GM12878 (cell line): Measurements from ENCODE around the gene PSMD1. TPM values are rescaled to one million over a fixed set of nuclear protein-coding genes. Genes with fewer than 3 reads are reported as not detected.

ENCODE experiments used
- ATAC-seq: fragments of 200-7000 bp; cut with Tn5 transposase; 3 replicates; pipeline ENCODE4 v1.9.1; 2020; ENCODE audit warnings: mild to moderate bottlenecking, moderate library complexity
- BruUV-seq: library from RNA; stranded (reverse); fragments of 400-500 nt; replicated peaks from 2 replicates; lab custom pipeline; 2021; lab: Mats Ljungman, UMichigan
- CTCF ChIA-PET: fragments of 300-600 bp; sonication (Branson Sonifier 250); formaldehyde crosslinking; extraction: SDS; loops from one replicate; lab custom pipeline; 2021; ENCODE audit warnings: inconsistent platforms; lab: Yijun Ruan, JAX
- POLR2A ChIA-PET: fragments of 350-600 bp; formaldehyde crosslinking; extraction: SDS; loops from one replicate; lab custom pipeline; 2021; ENCODE audit warnings: inconsistent platforms; lab: Charles Lee
- RAD21 ChIA-PET: fragments of 300-600 bp; sonication (Branson Sonifier 250); formaldehyde crosslinking; loops from one replicate; lab custom pipeline; 2023; ENCODE audit warnings: antibody characterized with exemption; ENCODE audit not compliant: unreplicated experiment; lab: Charles Lee
- SMC1A ChIA-PET: fragments of 300-600 bp; sonication (Branson Sonifier 250); formaldehyde crosslinking; loops from one replicate; lab custom pipeline; 2023; ENCODE audit not compliant: unreplicated experiment, uncharacterized antibody; lab: Charles Lee
- DNase-seq: peaks from one replicate; pipeline ENCODE4 v3.0.0-alpha.2; 2011; ENCODE audit warnings: low read depth, low spot score
- FAIRE-seq: peaks from 3 replicates; lab custom pipeline; 2011; peaks lifted over from hg19 to GRCh38; lab: Jason Lieb, UNC
- H2AFZ ChIP-seq: 2 replicates; pipeline ENCODE4 v1.6.0; 2011; ENCODE audit warnings: low read depth, low read length, control low read depth; ENCODE audit not compliant: control insufficient read depth
- H3K27ac ChIP-seq: 2 replicates; pipeline ENCODE4 v1.5.1; 2011; ENCODE audit warnings: control low read depth; ENCODE audit not compliant: control insufficient read depth, insufficient read depth
- H3K27me3 ChIP-seq, 2 experiments: replicated peaks in 1 of 2; 2 replicates each; pipeline versions ENCODE4 v1.6.0 to v1.6.1; 2011; ENCODE audit warnings: low read length in 1 of 2; ENCODE audit not compliant: control insufficient read depth in 2 of 2, insufficient read depth in 2 of 2
- H3K36me3 ChIP-seq, 2 experiments: 2 replicates each; pipeline ENCODE4 v1.5.1; 2011; ENCODE audit warnings: low read length in 1 of 2; ENCODE audit not compliant: control insufficient read depth in 2 of 2, insufficient read depth in 2 of 2
- H3K4me1 ChIP-seq: 2 replicates; pipeline ENCODE4 v1.6.1; 2011; ENCODE audit warnings: mild to moderate bottlenecking, low read length, moderate library complexity, mixed read lengths; ENCODE audit not compliant: control insufficient read depth, insufficient read depth
- H3K4me2 ChIP-seq: 2 replicates; pipeline ENCODE4 v1.6.0; 2011; ENCODE audit warnings: control low read depth; ENCODE audit not compliant: control insufficient read depth, insufficient read depth
- H3K4me3 ChIP-seq: fragments of 200-600 bp; sonication (generic); 2 replicates; pipeline ENCODE4 v1.5.1; 2016
- H3K79me2 ChIP-seq: 2 replicates; pipeline ENCODE4 v1.6.0; 2011; ENCODE audit warnings: low read length; ENCODE audit not compliant: control insufficient read depth, insufficient read depth
- H3K9ac ChIP-seq: 2 replicates; pipeline ENCODE4 v1.8.0; 2011; ENCODE audit warnings: low read length, control low read depth, mixed read lengths; ENCODE audit not compliant: control insufficient read depth, insufficient read depth
- H3K9me3 ChIP-seq: replicated peaks from 3 replicates; pipeline ENCODE4 v1.5.1; 2011; ENCODE audit warnings: mild to moderate bottlenecking, low read length; ENCODE audit not compliant: control insufficient read depth, insufficient read depth
- H4K20me1 ChIP-seq: 2 replicates; pipeline ENCODE4 v1.6.0; 2011; ENCODE audit not compliant: control insufficient read depth, insufficient read depth
- ATF2 ChIP-seq: IDR thresholded peaks from 2 replicates; pipeline ENCODE4 v1.6.1; 2012; ENCODE audit warnings: low read length, inconsistent platforms
- BACH1 ChIP-seq: fragments of 450-650 bp; IDR thresholded peaks from 2 replicates; pipeline ENCODE4 v1.6.1; 2017; ENCODE audit warnings: mild to moderate bottlenecking, borderline replicate concordance
- CBFB ChIP-seq: IDR thresholded peaks from 2 replicates; pipeline ENCODE4 v1.6.1; 2016; ENCODE audit warnings: antibody characterized with exemption, low read depth
- CEBPB ChIP-seq, 2 experiments: fragments of 150-350 bp in 1 of 2; IDR thresholded peaks; 2 replicates each; pipeline ENCODE4 v1.6.1; 2012 to 2014; ENCODE audit warnings: low read depth in 2 of 2, low read length in 2 of 2, borderline replicate concordance in 1 of 2, inconsistent platforms in 1 of 2
- CHD1 ChIP-seq: IDR thresholded peaks from 2 replicates; pipeline ENCODE4 v1.6.1; 2012; ENCODE audit warnings: low read depth, low read length, improper control_type of control experiment
- DPF2 ChIP-seq: fragments of 450-650 bp; IDR thresholded peaks from 2 replicates; pipeline ENCODE4 v1.6.1; 2017; ENCODE audit warnings: mild to moderate bottlenecking
- EP300 ChIP-seq, 2 experiments: fragments of 150-350 bp in 1 of 2; IDR thresholded peaks; 2 replicates each; pipeline ENCODE4 v1.6.1; 2011 to 2012; ENCODE audit warnings: low read depth in 2 of 2, low read length in 2 of 2, borderline replicate concordance in 1 of 2, improper control_type of control experiment in 1 of 2, inconsistent platforms in 1 of 2; ENCODE audit not compliant: control insufficient read depth in 1 of 2
- ETV6 ChIP-seq, 2 experiments: fragments of 450-650 bp in 1 of 2; IDR thresholded peaks in 1 of 2; conservative IDR thresholded peaks in 1 of 2; 2 replicates each; pipeline ENCODE4 v1.6.1; 2014; ENCODE audit warnings: antibody characterized with exemption in 1 of 2, borderline replicate concordance in 1 of 2, low read depth in 1 of 2, mild to moderate bottlenecking in 1 of 2, moderate library complexity in 1 of 2
- MAX ChIP-seq: IDR thresholded peaks from 2 replicates; pipeline ENCODE4 v1.6.1; 2012; ENCODE audit warnings: low read depth, low read length, improper control_type of control experiment
- SRF ChIP-seq, 2 experiments: IDR thresholded peaks; 2 replicates each; pipeline ENCODE4 v1.6.1; 2011; ENCODE audit warnings: low read depth in 2 of 2, low read length in 2 of 2, mild to moderate bottlenecking in 1 of 2, moderate library complexity in 1 of 2
- YBX1 ChIP-seq: fragments of 450-650 bp; IDR thresholded peaks from 2 replicates; pipeline ENCODE4 v1.6.1; 2016; ENCODE audit warnings: antibody characterized with exemption
- ZNF24 ChIP-seq: fragments of 450-650 bp; IDR thresholded peaks from 2 replicates; pipeline ENCODE4 v1.6.1; 2017; ENCODE audit warnings: antibody characterized with exemption, mild to moderate bottlenecking
- ZNF384 ChIP-seq: IDR thresholded peaks from 2 replicates; pipeline ENCODE4 v1.6.1; 2012; ENCODE audit warnings: low read depth, mild to moderate bottlenecking, low read length, improper control_type of control experiment, borderline replicate concordance
- WGBS: methylation state at CpG from one replicate; pipeline ENCODE4 v1.1.6; 2016; ENCODE audit warnings: low lambda C conversion rate; ENCODE audit not compliant: insufficient replicate concordance, insufficient coverage; ENCODE audit errors: missing lambda C conversion rate; 5-methylcytosine and 5-hydroxymethylcytosine counted together
- in situ Hi-C: fragments of 300-500 bp; cut with MboI; formaldehyde crosslinking; loops from 9 replicates; pipeline ENCODE4 v1.14.3; 2018; ENCODE audit warnings: mixed read lengths
- intact Hi-C: fragments of 100-400 bp; cut with micrococcal nuclease; formaldehyde crosslinking; loops from one replicate; pipeline ENCODE4 v1.14.2; 2022; ENCODE audit not compliant: unreplicated experiment
- polyA plus RNA-seq, 11 experiments: library from polyadenylated mRNA; depleted of rRNA in 4 of 11; unstranded in 6 of 11; stranded (reverse) in 5 of 11; fragments of >200 nt; fragmentation: Nextera tagmentation in 4 of 11; fragmentation: Illumina TruSeq in 1 of 11; extraction: Ambion mirVana in 4 of 11; extraction: Trizol in 1 of 11; gene quantifications; 1 replicate in 1 of 11; 2 replicates in 10 of 11; pipeline versions ENCODE4 v1.2.1 to v1.2.3, GENCODE V29; 2011 to 2016; ENCODE audit warnings: inconsistent platforms in 2 of 11, missing spikeins in 2 of 11, low read depth in 1 of 11
- total RNA-seq, 4 experiments: library from RNA; depleted of rRNA in 3 of 4; stranded (reverse); fragments of >200 nt in 3 of 4; fragmentation: Illumina TruSeq in 1 of 4; extraction: Trizol in 1 of 4; gene quantifications; 2 replicates each; pipeline versions ENCODE4 v1.2.1 to v1.2.3, GENCODE V29; 2013 to 2021
- TF ChIP-seq, protein P1 (sequence below): fragments of 450-650 bp; IDR thresholded peaks from 2 replicates; pipeline ENCODE4 v1.6.1; 2017; ENCODE audit warnings: mild to moderate bottlenecking, low read depth, inconsistent platforms; ENCODE audit not compliant: poor library complexity, severe bottlenecking
- TF ChIP-seq, protein P2 (sequence below): IDR thresholded peaks from 2 replicates; pipeline ENCODE4 v1.6.1; 2012; ENCODE audit warnings: mild to moderate bottlenecking, low read depth, low read length

Gene PSMD1
- total and polyA plus RNA-seq, 10 of the 15 experiments (the other 5 are each of a cell fraction or from before 2014, with no cell fraction given) = 87.4 to 220 (median 139) TPM

GRCh38 chr2:231172025-231172424 lies 115.4 kb downstream of the PSMD1 start:
- 100% methylated on average over 3 of the region's 3 CpGs for WGBS
- Histone ChIP-seq H2AFZ (no peak overlapping the region), H3K9ac (no peak overlapping the region), H3K4me1 (peaks cover 2% of the 10 kb centered on the region; the same call in 1 of the 2 replicates), H4K20me1 (no peaks in the 10 kb centered on the region), H3K79me2 (no peaks in the 10 kb centered on the region), H3K4me3 (no peak overlapping the region), H3K27me3 (no peaks in the 10 kb centered on the region), H3K4me2 (no peak overlapping the region), H3K27ac (no peak overlapping the region), H3K9me3 (no peaks in the 10 kb centered on the region), H3K36me3 (peaks cover 7 to 20% of the 10 kb centered on the region in 2 experiments)
- SMC1A ChIA-PET = interaction anchor here (1.1 kb wide), 1 partner anchor 38 kb away, joined by 3 read pairs; no protein-coding TSS in a partner anchor
- POLR2A ChIA-PET = no interaction called here
- no TSS peak for BruUV-seq
- no peak for DNase-seq
- intact Hi-C loops = no loop called here
- ATAC-seq = no peak
- TF ChIP-seq, protein P1, sequence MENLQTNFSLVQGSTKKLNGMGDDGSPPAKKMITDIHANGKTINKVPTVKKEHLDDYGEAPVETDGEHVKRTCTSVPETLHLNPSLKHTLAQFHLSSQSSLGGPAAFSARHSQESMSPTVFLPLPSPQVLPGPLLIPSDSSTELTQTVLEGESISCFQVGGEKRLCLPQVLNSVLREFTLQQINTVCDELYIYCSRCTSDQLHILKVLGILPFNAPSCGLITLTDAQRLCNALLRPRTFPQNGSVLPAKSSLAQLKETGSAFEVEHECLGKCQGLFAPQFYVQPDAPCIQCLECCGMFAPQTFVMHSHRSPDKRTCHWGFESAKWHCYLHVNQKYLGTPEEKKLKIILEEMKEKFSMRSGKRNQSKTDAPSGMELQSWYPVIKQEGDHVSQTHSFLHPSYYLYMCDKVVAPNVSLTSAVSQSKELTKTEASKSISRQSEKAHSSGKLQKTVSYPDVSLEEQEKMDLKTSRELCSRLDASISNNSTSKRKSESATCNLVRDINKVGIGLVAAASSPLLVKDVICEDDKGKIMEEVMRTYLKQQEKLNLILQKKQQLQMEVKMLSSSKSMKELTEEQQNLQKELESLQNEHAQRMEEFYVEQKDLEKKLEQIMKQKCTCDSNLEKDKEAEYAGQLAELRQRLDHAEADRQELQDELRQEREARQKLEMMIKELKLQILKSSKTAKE = no peak
- TF ChIP-seq ZNF24 (no peak), EP300 (IDR thresholded peaks at IDR 0.05; ENCODE audit: borderline replicate concordance in 1 of 2, control insufficient read depth in 1 of 2, low read depth in 2 of 2, low read length in 2 of 2) (no peak), CEBPB (IDR thresholded peaks at IDR 0.05; ENCODE audit: borderline replicate concordance in 1 of 2, low read depth in 2 of 2, low read length in 2 of 2) (no peak), ZNF384 (no peak), CBFB (no peak), ETV6 (conservative IDR thresholded peaks at IDR 0.05 in 1 of 2, IDR thresholded peaks at IDR 0.05 in 1 of 2; ENCODE audit: borderline replicate concordance in 1 of 2, low read depth in 1 of 2) (no peak), CHD1 (no peak), ATF2 (no peak), BACH1 (no peak), SRF (IDR thresholded peaks at IDR 0.05; ENCODE audit: low read depth in 2 of 2, low read length in 2 of 2) (no peak), YBX1 (no peak), DPF2 (no peak), MAX (no peak)
- TF ChIP-seq, protein P2, sequence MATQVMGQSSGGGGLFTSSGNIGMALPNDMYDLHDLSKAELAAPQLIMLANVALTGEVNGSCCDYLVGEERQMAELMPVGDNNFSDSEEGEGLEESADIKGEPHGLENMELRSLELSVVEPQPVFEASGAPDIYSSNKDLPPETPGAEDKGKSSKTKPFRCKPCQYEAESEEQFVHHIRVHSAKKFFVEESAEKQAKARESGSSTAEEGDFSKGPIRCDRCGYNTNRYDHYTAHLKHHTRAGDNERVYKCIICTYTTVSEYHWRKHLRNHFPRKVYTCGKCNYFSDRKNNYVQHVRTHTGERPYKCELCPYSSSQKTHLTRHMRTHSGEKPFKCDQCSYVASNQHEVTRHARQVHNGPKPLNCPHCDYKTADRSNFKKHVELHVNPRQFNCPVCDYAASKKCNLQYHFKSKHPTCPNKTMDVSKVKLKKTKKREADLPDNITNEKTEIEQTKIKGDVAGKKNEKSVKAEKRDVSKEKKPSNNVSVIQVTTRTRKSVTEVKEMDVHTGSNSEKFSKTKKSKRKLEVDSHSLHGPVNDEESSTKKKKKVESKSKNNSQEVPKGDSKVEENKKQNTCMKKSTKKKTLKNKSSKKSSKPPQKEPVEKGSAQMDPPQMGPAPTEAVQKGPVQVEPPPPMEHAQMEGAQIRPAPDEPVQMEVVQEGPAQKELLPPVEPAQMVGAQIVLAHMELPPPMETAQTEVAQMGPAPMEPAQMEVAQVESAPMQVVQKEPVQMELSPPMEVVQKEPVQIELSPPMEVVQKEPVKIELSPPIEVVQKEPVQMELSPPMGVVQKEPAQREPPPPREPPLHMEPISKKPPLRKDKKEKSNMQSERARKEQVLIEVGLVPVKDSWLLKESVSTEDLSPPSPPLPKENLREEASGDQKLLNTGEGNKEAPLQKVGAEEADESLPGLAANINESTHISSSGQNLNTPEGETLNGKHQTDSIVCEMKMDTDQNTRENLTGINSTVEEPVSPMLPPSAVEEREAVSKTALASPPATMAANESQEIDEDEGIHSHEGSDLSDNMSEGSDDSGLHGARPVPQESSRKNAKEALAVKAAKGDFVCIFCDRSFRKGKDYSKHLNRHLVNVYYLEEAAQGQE = no peak
- RAD21 ChIA-PET = no interaction called here
- in situ Hi-C loops = no loop called here
- CTCF ChIA-PET = interaction anchor here (0.7 to 1.4 kb wide), 2 partner anchors 56 to 68 kb away, joined by 3 to 8 read pairs; no protein-coding TSS in a partner anchor
- FAIRE-seq = no peak
